Fibroblast of pulmonary artery (primary cell): ENCODE measurements around the gene UNC45B.

ENCODE experiments used
- DNase-seq: peaks from one replicate; pipeline ENCODE4 v3.0.0-alpha.2; 2010; ENCODE audit warnings: low read depth
- H3K4me3 ChIP-seq: replicated peaks from 2 replicates; pipeline ENCODE4 v1.5.1; 2011; ENCODE audit warnings: low read depth, mild to moderate bottlenecking, control low read depth, low read length, moderate library complexity
- TF ChIP-seq, protein P1 (sequence below): IDR thresholded peaks from 2 replicates; pipeline ENCODE4 v1.5.1; 2011; ENCODE audit warnings: mild to moderate bottlenecking, control low read depth, low read length, inconsistent platforms; ENCODE audit errors: missing control alignments

Gene UNC45B

DNA sequence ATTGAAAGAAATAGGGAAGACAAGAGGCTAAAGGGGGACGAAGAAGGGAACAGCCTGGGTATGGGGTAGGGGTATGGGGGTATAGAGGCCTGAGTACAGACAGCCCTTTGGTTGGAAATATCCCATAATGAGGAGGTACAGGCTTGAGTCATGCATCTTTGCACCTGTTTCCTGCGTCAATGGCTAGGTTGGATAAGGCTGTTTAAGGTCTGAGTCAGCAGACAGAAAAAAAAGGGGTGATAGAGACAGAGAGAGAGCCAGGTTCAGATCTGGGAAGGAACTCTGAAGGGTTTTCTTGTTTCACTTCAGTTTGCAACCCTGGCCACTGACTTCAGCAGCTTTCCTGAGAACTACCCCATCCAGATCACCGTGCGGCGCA, 17.7 kb upstream of the UNC45B start:
- H3K4me3 ChIP-seq = no peak overlapping the region
- no peak for DNase-seq
- TF ChIP-seq, protein P1, sequence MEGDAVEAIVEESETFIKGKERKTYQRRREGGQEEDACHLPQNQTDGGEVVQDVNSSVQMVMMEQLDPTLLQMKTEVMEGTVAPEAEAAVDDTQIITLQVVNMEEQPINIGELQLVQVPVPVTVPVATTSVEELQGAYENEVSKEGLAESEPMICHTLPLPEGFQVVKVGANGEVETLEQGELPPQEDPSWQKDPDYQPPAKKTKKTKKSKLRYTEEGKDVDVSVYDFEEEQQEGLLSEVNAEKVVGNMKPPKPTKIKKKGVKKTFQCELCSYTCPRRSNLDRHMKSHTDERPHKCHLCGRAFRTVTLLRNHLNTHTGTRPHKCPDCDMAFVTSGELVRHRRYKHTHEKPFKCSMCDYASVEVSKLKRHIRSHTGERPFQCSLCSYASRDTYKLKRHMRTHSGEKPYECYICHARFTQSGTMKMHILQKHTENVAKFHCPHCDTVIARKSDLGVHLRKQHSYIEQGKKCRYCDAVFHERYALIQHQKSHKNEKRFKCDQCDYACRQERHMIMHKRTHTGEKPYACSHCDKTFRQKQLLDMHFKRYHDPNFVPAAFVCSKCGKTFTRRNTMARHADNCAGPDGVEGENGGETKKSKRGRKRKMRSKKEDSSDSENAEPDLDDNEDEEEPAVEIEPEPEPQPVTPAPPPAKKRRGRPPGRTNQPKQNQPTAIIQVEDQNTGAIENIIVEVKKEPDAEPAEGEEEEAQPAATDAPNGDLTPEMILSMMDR = no peak

DNA sequence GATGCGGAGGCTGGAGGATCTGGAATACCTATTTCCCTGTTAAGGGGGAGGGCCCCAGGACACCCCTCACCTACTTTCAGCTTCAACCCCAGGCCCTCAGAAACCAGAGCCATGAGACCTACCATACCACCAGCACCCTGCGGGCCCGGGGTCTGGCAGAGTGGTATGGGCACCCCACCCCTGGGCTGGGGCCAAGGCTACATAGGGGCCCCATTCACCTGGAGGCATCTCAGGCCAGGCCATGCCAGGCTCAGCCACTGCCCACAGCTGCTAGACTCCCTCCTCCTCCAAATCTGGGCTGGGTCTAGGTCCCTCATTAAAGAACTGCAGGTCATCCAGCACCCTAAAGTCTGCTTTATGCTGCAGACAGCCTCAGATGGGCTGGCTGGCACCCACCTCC, 17.2 kb upstream of the UNC45B start:
- TF ChIP-seq, protein P1 = no peak
- DNase-seq = no peak
- no peak overlapping the region for H3K4me3 ChIP-seq

DNA sequence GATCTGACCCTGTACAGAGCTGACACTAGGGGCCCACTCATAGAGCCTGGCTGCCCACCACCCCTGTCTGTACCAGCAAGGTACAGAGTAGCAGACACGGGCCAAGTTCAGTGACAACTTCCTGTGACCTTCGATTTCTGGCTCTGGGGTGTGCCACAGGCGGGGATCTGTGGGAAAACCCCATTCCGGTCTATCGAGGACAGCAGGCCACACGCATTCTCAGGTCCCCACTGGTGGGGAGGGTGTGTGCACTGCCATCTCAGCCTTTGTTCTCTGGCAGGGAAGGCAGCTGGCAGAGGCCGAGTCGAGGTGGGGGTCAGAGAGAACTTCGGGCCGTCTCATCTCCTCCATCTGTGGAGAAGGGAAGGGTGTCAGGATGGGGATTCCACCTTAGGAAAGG, 15.5 kb upstream of the UNC45B start:
- DNase-seq = no peak
- TF ChIP-seq, protein P1 = no peak
- H3K4me3 ChIP-seq = no peak overlapping the region

DNA sequence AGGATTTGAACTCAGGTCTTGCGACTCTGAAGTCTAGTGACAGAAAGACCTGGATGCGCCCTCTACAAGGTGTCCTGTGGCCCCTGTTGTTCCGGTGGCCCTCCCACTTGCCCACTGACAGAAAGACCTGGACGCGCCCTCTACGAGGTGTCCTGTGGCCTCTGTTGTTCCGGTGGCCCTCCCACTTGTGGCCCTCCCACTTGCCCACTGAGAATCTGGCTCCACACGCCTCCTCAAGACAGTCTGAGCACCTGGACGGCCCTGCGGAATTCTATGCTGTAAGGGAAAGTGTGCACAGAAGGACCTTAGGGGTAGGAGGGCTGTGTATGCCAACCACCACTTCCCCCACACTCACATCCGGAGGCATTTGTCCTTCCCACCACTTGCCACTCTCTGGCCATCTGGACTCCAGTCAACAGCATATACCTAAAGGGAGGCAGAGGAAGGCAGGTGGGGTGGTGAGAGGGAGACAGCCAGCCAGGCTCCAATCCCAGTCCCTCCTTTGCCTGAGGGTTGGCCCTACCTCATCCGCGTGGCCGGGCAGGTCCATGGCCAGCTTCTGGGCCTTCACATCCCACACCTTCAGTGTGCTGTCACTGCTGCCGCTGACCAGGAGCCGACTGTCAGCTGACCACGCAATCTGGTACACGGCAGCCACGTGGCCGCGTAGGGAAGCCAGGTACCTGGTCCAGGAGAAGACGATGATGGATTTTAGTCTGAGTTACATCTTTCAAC, 14.6 kb upstream of the UNC45B start:
- TF ChIP-seq, protein P1 = no peak
- DNase-seq = no peak
- H3K4me3 ChIP-seq = no peak overlapping the region

DNA sequence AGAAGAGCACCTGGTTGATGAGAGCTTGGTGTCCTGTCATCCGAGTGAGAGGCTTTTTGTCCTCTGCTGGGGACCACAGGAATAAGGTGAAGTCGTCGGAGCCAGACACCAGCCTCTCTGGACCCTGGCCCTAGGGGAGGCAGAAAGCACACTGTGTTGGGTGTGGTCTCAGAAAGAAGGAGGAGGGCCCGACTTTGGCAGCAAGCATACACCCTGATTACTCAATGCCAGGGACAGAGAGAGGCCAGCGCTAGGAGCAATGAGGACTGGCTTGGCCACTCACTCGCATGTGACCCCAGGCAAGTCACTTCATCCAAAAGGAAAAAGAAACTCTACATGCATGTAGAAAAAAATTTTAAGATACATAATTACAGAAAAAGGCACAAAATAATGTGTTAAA, 12.3 kb upstream of the UNC45B start:
- DNase-seq = no peak
- TF ChIP-seq, protein P1 = no peak
- no peak overlapping the region for H3K4me3 ChIP-seq

DNA sequence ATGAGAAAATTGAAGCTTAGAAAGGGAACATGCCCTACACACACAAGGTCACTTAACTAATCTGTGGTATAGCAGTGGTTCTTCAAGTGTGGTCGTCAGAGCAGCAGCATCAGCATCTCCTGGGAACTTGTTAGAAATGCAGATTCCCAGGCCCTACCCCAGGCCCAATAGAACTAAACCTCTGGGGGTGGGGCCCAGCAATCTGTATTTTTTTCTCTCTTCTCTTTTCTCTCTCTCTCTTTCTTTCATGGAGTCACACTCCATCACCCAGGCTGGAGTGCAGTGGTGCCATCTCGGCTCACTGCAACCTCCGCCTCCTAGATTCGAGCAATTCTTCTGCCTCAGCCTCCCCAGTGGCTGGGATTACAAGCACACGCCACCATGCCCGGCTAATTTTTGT, 9.4 kb upstream of the UNC45B start:
- DNase-seq = no peak
- no peak overlapping the region for H3K4me3 ChIP-seq
- TF ChIP-seq, protein P1 = no peak
